Dendritic cell treated with granulocyte-macrophage colony-stimulating factor and Interleukin-4, amounts not matched to agents 40 ng/mL and 50 ng/mL, for 4 days (primary cell): ENCODE data around the gene PYURF.

Experiments used
- H3K27ac Mint-ChIP-seq: one replicate; pipeline ENCODE4 v1.8.0; 2022; ENCODE audit warnings: mild to moderate bottlenecking, mixed read lengths
- H3K27me3 Mint-ChIP-seq: one replicate; pipeline ENCODE4 v1.8.0; 2022; ENCODE audit warnings: mild to moderate bottlenecking, mixed read lengths
- H3K36me3 Mint-ChIP-seq: one replicate; pipeline ENCODE4 v1.8.0; 2022; ENCODE audit warnings: low read depth, mixed read lengths
- H3K4me1 Mint-ChIP-seq: one replicate; pipeline ENCODE4 v1.8.0; 2022; ENCODE audit warnings: low read depth, mixed read lengths
- H3K4me3 Mint-ChIP-seq: one replicate; pipeline ENCODE4 v1.8.0; 2022; ENCODE audit warnings: mild to moderate bottlenecking, moderate library complexity, mixed read lengths
- H3K9me3 Mint-ChIP-seq: one replicate; pipeline ENCODE4 v1.8.0; 2022; ENCODE audit warnings: mixed read lengths
- intact Hi-C: fragments of 100-400 bp; cut with micrococcal nuclease; formaldehyde crosslinking; loops from one replicate; pipeline ENCODE4 v1.15.0; 2022

The PYURF gene

GRCh38 chr4:88477229-88477860 lies 46.2 kb downstream of the PYURF start:
- no peaks in the 10 kb centered on the region for H3K27me3 Mint-ChIP-seq
- peaks cover 12% of the 10 kb centered on the region for H3K36me3 Mint-ChIP-seq
- peaks cover 11% of the 10 kb centered on the region for H3K4me1 Mint-ChIP-seq
- H3K27ac Mint-ChIP-seq: no peak overlapping the region
- intact Hi-C loops: no loop called here
- no peaks in the 10 kb centered on the region for H3K9me3 Mint-ChIP-seq
- no peak overlapping the region for H3K4me3 Mint-ChIP-seq
